Fibroblast of skin of left biceps (primary cell): ENCODE measurements around the gene TSHZ3.

ENCODE experiments used
- DNase-seq, 2 experiments: peaks; one replicate each; pipeline ENCODE4 v3.0.0-alpha.2; 2013; ENCODE audit warnings: low read depth in 2 of 2

Gene TSHZ3, protein sequence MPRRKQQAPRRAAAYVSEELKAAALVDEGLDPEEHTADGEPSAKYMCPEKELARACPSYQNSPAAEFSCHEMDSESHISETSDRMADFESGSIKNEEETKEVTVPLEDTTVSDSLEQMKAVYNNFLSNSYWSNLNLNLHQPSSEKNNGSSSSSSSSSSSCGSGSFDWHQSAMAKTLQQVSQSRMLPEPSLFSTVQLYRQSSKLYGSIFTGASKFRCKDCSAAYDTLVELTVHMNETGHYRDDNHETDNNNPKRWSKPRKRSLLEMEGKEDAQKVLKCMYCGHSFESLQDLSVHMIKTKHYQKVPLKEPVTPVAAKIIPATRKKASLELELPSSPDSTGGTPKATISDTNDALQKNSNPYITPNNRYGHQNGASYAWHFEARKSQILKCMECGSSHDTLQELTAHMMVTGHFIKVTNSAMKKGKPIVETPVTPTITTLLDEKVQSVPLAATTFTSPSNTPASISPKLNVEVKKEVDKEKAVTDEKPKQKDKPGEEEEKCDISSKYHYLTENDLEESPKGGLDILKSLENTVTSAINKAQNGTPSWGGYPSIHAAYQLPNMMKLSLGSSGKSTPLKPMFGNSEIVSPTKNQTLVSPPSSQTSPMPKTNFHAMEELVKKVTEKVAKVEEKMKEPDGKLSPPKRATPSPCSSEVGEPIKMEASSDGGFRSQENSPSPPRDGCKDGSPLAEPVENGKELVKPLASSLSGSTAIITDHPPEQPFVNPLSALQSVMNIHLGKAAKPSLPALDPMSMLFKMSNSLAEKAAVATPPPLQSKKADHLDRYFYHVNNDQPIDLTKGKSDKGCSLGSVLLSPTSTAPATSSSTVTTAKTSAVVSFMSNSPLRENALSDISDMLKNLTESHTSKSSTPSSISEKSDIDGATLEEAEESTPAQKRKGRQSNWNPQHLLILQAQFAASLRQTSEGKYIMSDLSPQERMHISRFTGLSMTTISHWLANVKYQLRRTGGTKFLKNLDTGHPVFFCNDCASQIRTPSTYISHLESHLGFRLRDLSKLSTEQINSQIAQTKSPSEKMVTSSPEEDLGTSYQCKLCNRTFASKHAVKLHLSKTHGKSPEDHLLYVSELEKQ

GRCh38 chr19:31349160-31349881 lies at the start of gene TSHZ3:
TSS of gene TSHZ3 (minus strand) at chr19:31349436. CDS start at chr19:31349219, 217 bp downstream.
- peak; percentile 71 to 74 for DNase-seq

- no peak for DNase-seq
These were observed 48.1 kb upstream of the TSHZ3 start for GRCh38 chr19:31397308-31397707.

DNA sequence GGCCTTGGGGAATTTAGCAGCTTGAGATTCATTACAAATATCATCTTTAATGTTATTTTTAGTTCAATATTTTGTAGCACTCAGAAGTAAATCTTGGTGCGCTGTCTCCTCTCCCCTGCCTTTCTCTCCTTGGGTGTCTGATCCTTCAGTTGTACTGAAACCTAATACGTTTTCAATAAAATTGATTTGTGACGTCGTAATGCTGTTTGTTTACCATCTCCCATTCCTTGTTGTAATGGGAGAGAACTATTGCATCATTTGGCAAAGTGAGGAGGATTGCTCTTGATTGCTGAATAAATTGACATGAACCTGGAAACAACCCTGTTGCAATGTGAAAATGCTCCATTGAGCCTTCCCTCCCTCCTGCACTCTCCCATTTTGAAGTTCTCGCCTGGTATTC lies 43.2 kb upstream of the TSHZ3 start:
- no peak for DNase-seq

- DNase-seq, result no peak
These were observed 42.3 kb upstream of the TSHZ3 start for GRCh38 chr19:31391518-31391917.

DNA sequence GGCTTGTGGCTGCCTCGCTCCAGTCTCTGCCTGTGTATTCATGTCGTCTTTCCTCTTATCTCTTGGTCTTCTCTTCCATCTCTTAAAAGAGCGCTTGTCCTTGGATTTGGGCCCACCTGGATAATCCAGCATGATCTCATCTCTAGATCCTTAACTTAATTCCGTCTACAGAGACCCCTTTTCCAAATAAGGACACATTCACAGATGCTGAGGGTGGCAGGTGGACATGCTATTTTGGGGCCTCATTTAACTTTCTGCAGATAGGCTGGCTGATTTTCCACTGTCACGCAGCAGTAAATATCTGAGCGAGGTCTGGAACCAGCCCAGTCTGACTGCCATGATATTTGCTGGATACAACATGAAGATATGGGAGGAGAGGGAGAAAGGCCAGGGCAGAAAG lies 41.5 kb upstream of the TSHZ3 start:
- DNase-seq, result no peak

GRCh38 chr19:31389874-31390273 lies 40.6 kb upstream of the TSHZ3 start:
- DNase-seq, result no peak

GRCh38 chr19:31387717-31388301 lies 38.6 kb upstream of the TSHZ3 start:
- no peak for DNase-seq

DNA sequence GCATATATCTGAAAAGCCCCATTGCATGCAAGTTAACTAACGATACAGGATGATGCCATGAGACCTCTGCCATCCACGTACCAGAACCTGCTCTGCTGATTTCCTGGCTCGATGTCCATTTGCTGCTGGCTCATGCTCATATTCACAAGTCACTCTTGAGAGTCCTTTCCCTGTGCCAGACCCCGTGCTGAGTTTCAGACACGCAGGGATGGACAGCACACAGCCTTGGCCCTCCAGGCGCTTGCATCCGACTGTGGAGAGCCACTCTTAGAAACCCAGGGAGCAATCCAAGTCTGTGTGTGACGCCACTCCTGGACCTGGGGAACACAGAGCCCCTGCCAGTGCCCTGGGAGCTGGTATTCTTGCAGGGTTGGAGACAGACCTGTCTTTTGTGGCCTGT lies 37.6 kb upstream of the TSHZ3 start:
- DNase-seq, result no peak

GRCh38 chr19:31385744-31386143 lies 36.5 kb upstream of the TSHZ3 start:
- no peak for DNase-seq

DNA sequence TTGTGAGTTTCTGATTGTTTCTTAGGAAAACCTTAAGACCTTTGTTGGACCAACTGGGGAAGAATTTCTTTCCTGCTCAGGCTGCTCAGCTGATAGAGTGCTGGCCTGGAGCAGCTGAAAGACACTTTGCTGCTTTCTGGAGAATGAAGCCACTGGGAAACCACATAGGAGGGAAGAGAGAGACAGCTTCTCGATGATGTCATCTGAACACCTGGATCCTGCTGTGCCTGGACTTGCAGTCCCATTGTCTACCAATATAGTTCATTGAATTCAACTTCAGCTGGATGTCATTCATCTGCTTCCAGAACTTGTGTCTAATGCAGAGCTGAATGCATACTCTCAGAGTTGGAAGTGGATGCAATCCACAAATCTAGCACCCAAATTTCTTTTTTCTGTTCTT lies 34.3 kb upstream of the TSHZ3 start:
- DNase-seq, result no peak

DNA sequence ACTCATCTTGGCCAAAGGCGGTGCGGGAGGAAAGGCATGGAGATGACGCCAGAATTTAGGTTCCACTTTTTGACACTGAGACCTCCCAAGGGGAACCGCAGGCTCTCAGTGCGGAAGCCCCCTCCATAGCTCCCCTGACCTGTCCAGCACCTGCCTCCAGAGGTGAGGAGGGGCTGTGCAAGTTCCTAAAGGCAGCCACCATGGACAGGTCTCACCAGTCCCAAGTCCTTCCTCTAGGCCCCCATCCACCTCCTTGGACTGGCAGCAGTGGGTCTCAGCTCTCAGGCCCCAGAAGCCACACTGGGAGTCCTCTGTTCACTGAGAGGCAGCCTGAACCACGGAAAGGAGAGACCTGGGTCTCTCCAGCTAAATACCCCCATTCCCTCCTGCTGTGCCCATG lies 31.6 kb upstream of the TSHZ3 start:
- no peak for DNase-seq

DNA sequence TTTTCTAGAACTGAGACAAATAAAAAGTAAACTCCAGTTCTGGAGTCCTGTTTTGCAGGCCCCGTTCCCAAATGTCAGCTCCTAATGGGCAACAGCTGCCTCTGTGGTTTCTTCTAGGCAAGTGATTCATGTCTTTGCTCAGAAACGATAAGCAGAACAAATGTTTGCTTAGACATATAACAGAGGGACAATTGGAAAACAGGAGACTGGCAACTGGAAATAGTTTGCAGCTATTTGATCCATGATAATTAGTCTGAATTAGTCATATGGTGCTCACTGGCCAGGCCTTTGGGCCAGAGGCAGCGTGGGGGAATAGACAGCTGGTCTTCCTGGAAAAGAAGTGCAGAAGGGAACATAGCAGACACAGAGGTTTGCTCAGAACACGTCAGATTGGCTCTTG lies 29.2 kb upstream of the TSHZ3 start:
- peak; percentile 82 for DNase-seq

DNA sequence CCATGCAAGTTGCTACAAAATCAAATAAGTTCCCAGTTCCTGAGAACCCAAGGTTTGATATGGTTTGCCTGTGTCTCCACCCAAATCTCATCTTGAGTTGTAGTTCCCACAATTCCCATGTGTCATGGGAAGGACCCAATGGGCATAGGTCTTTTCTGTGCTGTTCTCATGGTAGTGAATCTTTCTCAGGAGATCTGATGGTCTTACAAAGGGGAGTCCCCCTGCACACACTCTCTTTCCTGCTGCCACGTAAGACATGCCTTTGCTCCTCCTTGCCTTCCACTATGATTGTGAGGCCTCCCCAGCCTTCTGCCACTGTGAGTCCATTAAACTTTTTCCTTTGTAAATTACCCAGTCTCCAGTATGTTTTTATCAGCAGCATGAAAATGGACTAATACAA lies 28.5 kb upstream of the TSHZ3 start:
- no peak for DNase-seq

DNA sequence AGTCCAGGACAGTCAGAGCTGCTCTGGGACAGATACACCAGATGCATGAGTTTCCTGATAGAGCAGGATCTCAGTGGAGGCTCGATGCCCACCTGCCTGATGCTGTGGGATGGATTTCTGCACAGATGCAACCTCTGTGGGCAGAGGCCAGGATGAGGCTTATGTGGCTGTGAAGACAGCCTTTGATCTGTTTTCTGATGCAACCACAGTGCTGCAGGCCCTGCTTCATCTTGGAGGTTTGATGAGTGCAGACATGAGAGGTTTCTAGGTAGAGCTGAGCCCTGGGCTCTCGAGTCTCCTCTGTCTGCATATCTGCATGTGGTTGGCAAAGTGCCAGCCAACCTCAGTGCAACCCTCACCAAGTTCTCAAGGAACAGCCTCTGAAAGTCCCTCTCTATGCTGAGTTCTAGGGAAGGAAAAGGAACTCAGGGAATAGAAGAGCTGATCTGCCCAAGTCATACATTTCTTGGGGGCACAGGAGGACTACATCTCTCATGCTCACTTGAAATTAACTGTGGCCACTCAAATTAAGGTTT lies 23.1 kb upstream of the TSHZ3 start:
- no peak for DNase-seq

- DNase-seq, result no peak
These were observed 21.0 kb upstream of the TSHZ3 start for GRCh38 chr19:31370216-31370615.

GRCh38 chr19:31364963-31365362 lies 15.7 kb upstream of the TSHZ3 start:
- DNase-seq, result no peak

- DNase-seq, result no peak
These were observed 12.5 kb upstream of the TSHZ3 start for GRCh38 chr19:31361728-31362127.

DNA sequence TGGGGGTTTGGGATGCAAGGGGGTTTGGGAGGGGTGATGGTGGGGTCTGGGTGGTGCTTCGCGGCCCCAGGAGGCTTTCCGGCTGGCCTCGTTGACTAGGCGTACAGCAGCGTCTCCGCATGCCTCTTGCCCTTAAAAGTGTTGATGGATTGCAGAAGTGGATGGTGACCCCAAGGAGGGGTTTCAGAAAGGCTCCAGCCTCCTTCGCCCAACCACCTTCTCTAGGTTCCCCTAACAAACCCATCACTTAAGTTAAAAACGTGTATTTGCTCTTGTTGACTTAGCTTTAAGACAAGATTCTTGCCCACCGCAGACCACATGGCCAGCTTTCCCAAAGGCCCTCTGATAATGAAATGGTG lies 8.1 kb upstream of the TSHZ3 start:
- DNase-seq, result no peak

DNA sequence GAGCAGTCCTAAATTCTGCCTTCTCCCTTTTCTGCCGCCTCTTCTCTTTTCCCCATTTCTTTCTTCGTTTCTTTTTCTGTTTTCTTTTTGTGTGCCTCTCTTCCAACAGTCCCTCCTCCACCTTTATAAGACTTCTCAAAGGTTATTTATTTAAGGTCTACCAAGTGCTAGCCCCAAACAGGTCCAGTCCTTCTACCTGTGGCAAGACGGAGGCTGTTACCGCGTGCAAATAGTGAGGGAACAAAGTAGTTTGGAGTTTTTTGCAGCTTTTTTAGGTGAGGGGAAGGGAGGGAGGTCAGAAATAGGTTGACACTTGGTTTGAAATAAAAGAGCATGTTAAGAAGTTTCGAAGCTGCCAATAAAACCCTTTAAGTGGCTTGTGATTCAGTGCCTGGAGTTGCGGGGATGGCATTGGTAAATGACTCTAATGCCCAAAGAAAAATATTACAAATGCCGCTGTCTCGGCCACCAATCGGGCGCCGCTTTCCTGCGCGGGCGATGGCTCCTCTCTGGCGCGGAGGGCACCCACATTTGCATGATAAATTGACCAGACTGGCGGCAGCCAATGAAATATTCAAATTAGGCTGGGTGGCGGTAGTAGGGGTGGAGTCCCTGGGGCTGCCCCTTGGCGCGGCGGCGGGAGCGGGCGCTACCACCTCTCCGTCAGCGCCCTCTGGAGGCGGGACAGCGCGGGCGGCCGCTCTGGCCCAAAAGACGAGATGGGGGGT lies 7.5 kb upstream of the TSHZ3 start:
- DNase-seq, result no peak

DNA sequence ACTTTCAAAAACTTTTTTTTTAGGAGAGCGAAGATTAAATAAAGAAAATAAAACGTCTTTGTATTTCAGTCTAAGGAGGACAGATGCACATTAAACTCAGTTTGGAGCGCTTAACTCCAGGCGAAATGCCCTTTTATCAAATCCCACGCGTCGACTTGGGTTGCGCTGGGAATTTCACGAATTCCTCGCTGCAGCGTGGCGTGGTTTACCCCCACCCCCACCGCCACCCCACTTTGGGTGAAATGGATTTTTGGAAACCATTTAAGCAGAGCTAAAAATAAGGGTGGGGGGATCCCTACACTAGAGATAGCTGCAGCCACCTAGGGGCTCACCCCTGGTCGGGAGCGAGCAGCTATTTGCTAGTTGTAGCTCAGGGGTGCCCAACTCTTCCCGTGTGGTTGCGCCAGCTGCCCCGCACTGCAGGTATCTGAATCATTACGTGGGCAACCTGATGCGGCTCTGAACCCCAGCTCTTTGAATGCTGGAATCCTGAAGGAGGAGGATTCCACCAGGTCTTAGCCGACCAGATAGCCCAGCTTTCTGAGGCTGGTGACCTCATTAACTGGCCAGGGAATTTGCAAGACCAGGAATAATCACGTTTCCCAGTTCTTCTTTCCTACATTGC lies 6.5 kb upstream of the TSHZ3 start:
- no peak for DNase-seq
